ENCODE results near the gene CISD2. TPM values are rescaled to one million over a fixed set of nuclear protein-coding genes. Genes with fewer than 3 reads are reported as not detected.
"Not testable (repeated sequence)": the region's sequence is repeated elsewhere in the genome, so short reads cannot be mapped to it uniquely, and the experiment has no call there.

Gene CISD2
- total and polyA plus RNA-seq, 2 of the 4 experiments (the other 2 are of a cell fraction) = 7.0 to 14.4 TPM

DNA sequence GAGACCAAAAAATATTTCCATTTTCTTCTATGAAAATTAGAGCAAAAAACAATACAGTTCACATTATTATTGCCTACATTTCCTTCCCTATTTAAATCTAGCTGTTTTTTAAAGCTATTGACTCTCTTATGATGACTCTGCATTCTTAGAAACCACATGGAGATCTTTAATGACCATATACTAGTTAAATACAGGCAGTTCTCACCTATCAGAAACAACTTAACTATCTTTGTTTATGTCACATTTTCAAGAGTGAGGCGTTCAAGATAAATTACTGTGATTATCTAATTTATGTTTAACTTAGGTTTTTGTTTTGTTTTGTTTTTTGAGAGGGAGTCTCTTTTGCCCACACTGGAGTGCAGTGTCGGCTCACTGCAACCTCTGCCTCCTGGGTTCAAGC is 3.0 kb downstream of the CISD2 start:
- Histone ChIP-seq H2BK120ac (ENCODE audit: low read depth, low read length) (no peak overlapping the region), H3K4me1 (ENCODE audit: control insufficient read depth, insufficient read depth, low read length) (no peaks in the 10 kb centered on the region), H3K9me1 (ENCODE audit: insufficient read depth, low read length) (0 out of 2 replicates have a peak, but pooled peaks cover 2% of the 10 kb centered on the region), H2AFZ (replicated peaks; ENCODE audit: low read length, poor library complexity) (no peak overlapping the region), H3K4me3 (ENCODE audit: insufficient read depth, low read depth, low read length) (no peak overlapping the region), H2BK15ac (ENCODE audit: low read depth, low read length) (no peak overlapping the region), H3K56ac (ENCODE audit: extremely low read depth, insufficient read depth, low read length) (no peak overlapping the region), H3K27ac (ENCODE audit: insufficient read depth, low read length) (no peak overlapping the region), H2BK20ac (ENCODE audit: low read depth, low read length) (no peak overlapping the region), H2BK5ac (ENCODE audit: low read depth, low read length, poor library complexity, severe bottlenecking) (no peak overlapping the region), H4K8ac (ENCODE audit: low read depth in 2 of 2, low read length in 2 of 2) (no peak overlapping the region), H3K27me3 (ENCODE audit: control insufficient read depth, insufficient read depth, low read length) (no peaks in the 10 kb centered on the region), H3K23ac (ENCODE audit: low read depth, low read length) (no peak overlapping the region), H3K9ac (ENCODE audit: low read depth, low read length) (no peak overlapping the region), H3K18ac (ENCODE audit: low read depth, low read length) (no peak overlapping the region), H3K4me2 (ENCODE audit: low read depth, low read length) (no peak overlapping the region), H2AK9ac (replicated peaks; ENCODE audit: low read depth, low read length, poor library complexity) (no peak overlapping the region), H4K20me1 (ENCODE audit: insufficient read depth, low read length) (no peaks in the 10 kb centered on the region), H2AK5ac (ENCODE audit: low read depth, low read length) (no peak overlapping the region), H3K79me1 (ENCODE audit: low read depth in 1 of 2, low read length in 2 of 2) (peaks cover 19 to 48% of the 10 kb centered on the region in 2 experiments), H3K4ac (ENCODE audit: low read depth, low read length) (no peak overlapping the region), H4K91ac (ENCODE audit: insufficient read depth, low read depth, low read length) (no peak overlapping the region), H3K9me3 (ENCODE audit: control insufficient read depth, insufficient read depth, low read length) (no peaks in the 10 kb centered on the region), H3K36me3 (ENCODE audit: control insufficient read depth, insufficient read depth, low read length) (peaks cover 2% of the 10 kb centered on the region; the same call in 1 of the 2 replicates), H4K5ac (ENCODE audit: low read depth, low read length) (no peak overlapping the region), H3K14ac (replicated peaks; ENCODE audit: low read depth, low read length) (no peak overlapping the region)
- DNase-seq (no peak), ATAC-seq (ENCODE audit: low read depth) (no peak)
- BruUV-seq (replicated peaks) = no TSS peak
- peak; percentile 70 for TF ChIP-seq MAFK (IDR thresholded peaks at IDR 0.05; ENCODE audit: low read depth, low read length)
- TF ChIP-seq CEBPB (IDR thresholded peaks at IDR 0.05; ENCODE audit: low read depth, low read length) = no peak
- dilution Hi-C loops (cut with HindIII; ENCODE audit: low sequenced_read_pairs, unreplicated experiment) = no loop called here
- WGBS, 2 experiments (ENCODE audit: extremely low coverage in 2 of 2, insufficient read length in 1 of 2) = no CpG with 5 or more reads among the region's 2 CpGs
- intact Hi-C loops (cut with micrococcal nuclease) = no loop called here
- in situ Hi-C loops (cut with MboI; ENCODE audit: low sequenced_read_pairs) = no loop called here
- CTCF ChIA-PET = no interaction called here
- POLR2A ChIA-PET (ENCODE audit: unreplicated experiment) = no interaction called here

DNA sequence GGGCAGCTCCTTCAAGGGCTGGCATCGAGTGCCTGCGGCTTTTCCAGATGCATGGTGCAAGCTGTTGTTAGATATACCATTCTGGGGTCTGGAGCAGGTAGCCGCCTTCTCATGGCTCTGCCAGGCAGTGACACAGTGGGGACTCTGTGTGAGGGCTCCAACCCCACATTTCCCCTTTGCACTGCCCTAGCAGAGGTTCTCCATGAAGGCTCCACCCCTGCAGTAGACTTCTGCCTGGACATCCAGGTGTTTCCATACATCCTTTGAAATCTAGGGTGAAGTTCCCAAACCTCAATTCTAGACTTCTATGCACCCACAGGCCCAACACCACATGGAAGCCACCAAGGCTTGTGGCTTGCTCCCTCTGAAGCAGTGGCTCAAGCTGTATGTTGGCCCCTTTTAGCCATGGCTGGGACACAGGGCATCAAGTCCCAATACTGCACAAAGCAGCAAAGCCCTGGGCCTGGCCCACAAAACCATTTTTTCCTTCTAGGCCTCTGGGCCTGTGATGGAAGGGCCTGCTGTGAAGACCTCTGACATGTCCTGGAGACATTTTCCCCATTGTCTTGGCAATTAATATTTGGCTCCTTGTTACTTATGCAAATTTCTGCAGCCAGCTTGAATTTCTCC is 8.8 kb downstream of the CISD2 start:
- WGBS, 2 experiments (ENCODE audit: extremely low coverage in 2 of 2, insufficient read length in 1 of 2) = no CpG with 5 or more reads among the region's 3 CpGs
- H2AK5ac ChIP-seq (ENCODE audit: low read depth, low read length); H3K9me1 ChIP-seq (ENCODE audit: insufficient read depth, low read length); H3K4me1 ChIP-seq (ENCODE audit: control insufficient read depth, insufficient read depth, low read length); POLR2A ChIA-PET (ENCODE audit: unreplicated experiment); H2BK15ac ChIP-seq (ENCODE audit: low read depth, low read length); H3K4ac ChIP-seq (ENCODE audit: low read depth, low read length); CTCF ChIA-PET; H3K23ac ChIP-seq (ENCODE audit: low read depth, low read length); dilution Hi-C loops (cut with HindIII; ENCODE audit: low sequenced_read_pairs, unreplicated experiment); H2BK5ac ChIP-seq (ENCODE audit: low read depth, low read length, poor library complexity, severe bottlenecking); H4K5ac ChIP-seq (ENCODE audit: low read depth, low read length); in situ Hi-C loops (cut with MboI; ENCODE audit: low sequenced_read_pairs); H3K18ac ChIP-seq (ENCODE audit: low read depth, low read length); H2BK20ac ChIP-seq (ENCODE audit: low read depth, low read length); H2BK120ac ChIP-seq (ENCODE audit: low read depth, low read length); H2AFZ ChIP-seq (replicated peaks; ENCODE audit: low read length, poor library complexity); H3K14ac ChIP-seq (replicated peaks; ENCODE audit: low read depth, low read length); H3K4me3 ChIP-seq (ENCODE audit: insufficient read depth, low read depth, low read length); H4K8ac ChIP-seq (ENCODE audit: low read depth in 2 of 2, low read length in 2 of 2); intact Hi-C loops (cut with micrococcal nuclease); H3K4me2 ChIP-seq (ENCODE audit: low read depth, low read length); H2AK9ac ChIP-seq (replicated peaks; ENCODE audit: low read depth, low read length, poor library complexity); H3K27ac ChIP-seq (ENCODE audit: insufficient read depth, low read length); H3K9me3 ChIP-seq (ENCODE audit: control insufficient read depth, insufficient read depth, low read length); DNase-seq; H3K27me3 ChIP-seq (ENCODE audit: control insufficient read depth, insufficient read depth, low read length); H4K91ac ChIP-seq (ENCODE audit: insufficient read depth, low read depth, low read length); ATAC-seq (ENCODE audit: low read depth); H3K36me3 ChIP-seq (ENCODE audit: control insufficient read depth, insufficient read depth, low read length); H3K9ac ChIP-seq (ENCODE audit: low read depth, low read length); H3K56ac ChIP-seq (ENCODE audit: extremely low read depth, insufficient read depth, low read length); H4K20me1 ChIP-seq (ENCODE audit: insufficient read depth, low read length); BruUV-seq (replicated peaks): not testable (repeated sequence)
- peaks cover 5 to 31% of the 10 kb centered on the region in 2 experiments for H3K79me1 ChIP-seq (ENCODE audit: low read depth in 1 of 2, low read length in 2 of 2)
